H1 (cell line): ENCODE measurements around the gene NUDT12. TPM values are rescaled to one million over a fixed set of nuclear protein-coding genes. Genes with fewer than 3 reads are reported as not detected.

Experiments
- CTCF ChIA-PET: fragments of 300-600 bp; sonication (Branson Sonifier 250); formaldehyde crosslinking; loops from one replicate; lab custom pipeline; 2021; ENCODE audit not compliant: partially characterized antibody; lab: Charles Lee
- POLR2A ChIA-PET: fragments of 300-600 bp; sonication (Branson Sonifier 250); formaldehyde crosslinking; loops from one replicate; lab custom pipeline; 2021; ENCODE audit warnings: inconsistent platforms; ENCODE audit not compliant: partially characterized antibody; lab: Charles Lee
- DNase-seq, 2 experiments: peaks; one replicate each; pipeline versions ENCODE4 v3.0.0 to v3.0.0-alpha.2; 2010 to 2022; ENCODE audit warnings: low spot score in 2 of 2, low read depth in 1 of 2, mixed read lengths in 1 of 2
- FAIRE-seq: peaks from 2 replicates; lab custom pipeline; 2011; peaks lifted over from hg19 to GRCh38; lab: Jason Lieb, UNC
- H2AFZ ChIP-seq: 2 replicates; pipeline ENCODE4 v1.8.1; 2012; ENCODE audit warnings: low read length, inconsistent platforms
- H2AK5ac ChIP-seq: 2 replicates; pipeline ENCODE4 v1.6.1; 2013; ENCODE audit warnings: low read depth, low read length
- H2BK120ac ChIP-seq: replicated peaks from 2 replicates; pipeline ENCODE3; 2013; ENCODE audit warnings: low read depth, low read length, inconsistent platforms
- H2BK12ac ChIP-seq: 2 replicates; pipeline ENCODE4 v1.6.1; 2013; ENCODE audit warnings: low read depth, low read length
- H2BK15ac ChIP-seq: 2 replicates; pipeline ENCODE4 v1.6.1; 2013; ENCODE audit warnings: low read length
- H2BK20ac ChIP-seq: 2 replicates; pipeline ENCODE4 v1.6.1; 2013; ENCODE audit warnings: low read length
- H2BK5ac ChIP-seq: 2 replicates; pipeline ENCODE4 v1.6.1; 2013; ENCODE audit warnings: low read depth, low read length
- H3K14ac ChIP-seq: 2 replicates; pipeline ENCODE4 v1.6.1; 2013; ENCODE audit warnings: inconsistent platforms; ENCODE audit not compliant: insufficient read length
- H3K18ac ChIP-seq: 2 replicates; pipeline ENCODE4 v1.6.1; 2013; ENCODE audit warnings: low read length; ENCODE audit errors: extremely low read depth
- H3K23ac ChIP-seq: 2 replicates; pipeline ENCODE4 v1.6.1; 2013; ENCODE audit warnings: inconsistent platforms; ENCODE audit not compliant: insufficient read length
- H3K23me2 ChIP-seq: 2 replicates; pipeline ENCODE4 v1.6.1; 2013; ENCODE audit warnings: low read depth, low read length
- H3K27ac ChIP-seq: 2 replicates; pipeline ENCODE4 v1.6.1; 2011; ENCODE audit warnings: low read depth, low read length, inconsistent platforms
- H3K27me3 ChIP-seq, 4 experiments: replicated peaks in 1 of 4; 1 replicate in 1 of 4; 2 replicates in 3 of 4; pipeline versions ENCODE4 v1.6.1 to v1.8.1; 2011 to 2013; ENCODE audit warnings: low read length in 3 of 4, mild to moderate bottlenecking in 3 of 4, inconsistent platforms in 2 of 4, mixed read lengths in 2 of 4, moderate library complexity in 1 of 4; ENCODE audit not compliant: control insufficient read depth in 3 of 4, insufficient read depth in 3 of 4; ENCODE audit errors: extremely low read depth in 1 of 4
- H3K36me3 ChIP-seq, 4 experiments: 2 replicates each; pipeline versions ENCODE4 v1.6.1 to v1.8.1; 2011 to 2013; ENCODE audit warnings: mild to moderate bottlenecking in 4 of 4, low read length in 3 of 4, moderate library complexity in 2 of 4, control low read depth in 1 of 4, inconsistent platforms in 1 of 4; ENCODE audit not compliant: insufficient read depth in 4 of 4, control insufficient read depth in 2 of 4
- H3K4ac ChIP-seq: replicated peaks from 2 replicates; pipeline ENCODE3; 2013; ENCODE audit warnings: low read length, low read depth, mixed read lengths, inconsistent platforms; ENCODE audit not compliant: insufficient read length
- H3K4me1 ChIP-seq, 4 experiments: replicated peaks in 1 of 4; 1 replicate in 1 of 4; 2 replicates in 3 of 4; pipeline versions ENCODE4 v1.6.1 to v1.8.1; 2011 to 2013; ENCODE audit warnings: low read length in 3 of 4, inconsistent platforms in 2 of 4, mixed read lengths in 1 of 4; ENCODE audit not compliant: insufficient read depth in 4 of 4, control insufficient read depth in 3 of 4
- H3K4me2 ChIP-seq, 2 experiments: 2 replicates each; pipeline versions ENCODE4 v1.6.1 to v1.8.1; 2011 to 2013; ENCODE audit warnings: low read depth in 2 of 2, low read length in 2 of 2, control low read depth in 1 of 2, inconsistent platforms in 1 of 2, mild to moderate bottlenecking in 1 of 2; ENCODE audit not compliant: insufficient read depth in 1 of 2
- H3K4me3 ChIP-seq, 4 experiments: fragments of 200-600, 300-600 bp in 1 of 4; sonication (generic), shearing (Covaris generic), sonication (Bioruptor Twin) in 1 of 4; 2 replicates each; pipeline versions ENCODE4 v1.5.1 to v1.8.1; 2011 to 2016; ENCODE audit warnings: low read length in 4 of 4, low read depth in 3 of 4, control low read depth in 2 of 4, inconsistent platforms in 2 of 4, mild to moderate bottlenecking in 2 of 4, mixed read lengths in 1 of 4, moderate library complexity in 1 of 4; ENCODE audit not compliant: insufficient read depth in 2 of 4; ENCODE audit errors: extremely low read depth in 1 of 4
- H3K56ac ChIP-seq: replicated peaks from 2 replicates; pipeline ENCODE3; 2013; ENCODE audit warnings: low read depth, mild to moderate bottlenecking, mixed read lengths, low read length, inconsistent platforms; ENCODE audit not compliant: insufficient read length
- H3K79me1 ChIP-seq: 2 replicates; pipeline ENCODE4 v1.6.1; 2013; ENCODE audit warnings: low read depth, low read length, control low read depth
- H3K79me2 ChIP-seq, 2 experiments: 2 replicates each; pipeline versions ENCODE4 v1.6.1 to v1.8.1; 2012 to 2013; ENCODE audit warnings: low read length in 2 of 2, mild to moderate bottlenecking in 2 of 2, inconsistent platforms in 1 of 2; ENCODE audit not compliant: insufficient read depth in 2 of 2, control insufficient read depth in 1 of 2
- H3K9ac ChIP-seq, 4 experiments: replicated peaks in 1 of 4; 1 replicate in 1 of 4; 2 replicates in 3 of 4; pipeline versions ENCODE4 v1.6.1 to v1.8.1; 2011 to 2013; ENCODE audit warnings: low read depth in 3 of 4, low read length in 3 of 4, control low read depth in 2 of 4, mild to moderate bottlenecking in 2 of 4, moderate library complexity in 2 of 4, inconsistent platforms in 1 of 4; ENCODE audit errors: extremely low read depth in 1 of 4
- H3K9me3 ChIP-seq, 2 experiments: 2 replicates each; pipeline versions ENCODE4 v1.6.1 to v1.8.1; 2012 to 2013; ENCODE audit warnings: mild to moderate bottlenecking in 2 of 2, moderate library complexity in 2 of 2, control low read depth in 1 of 2, inconsistent platforms in 1 of 2, low read depth in 1 of 2, low read length in 1 of 2, mixed read lengths in 1 of 2; ENCODE audit not compliant: insufficient read depth in 2 of 2
- H4K20me1 ChIP-seq, 2 experiments: replicated peaks in 1 of 2; 2 replicates each; pipeline versions ENCODE3 to v1.8.1; 2011 to 2013; ENCODE audit warnings: inconsistent platforms in 2 of 2, low read length in 2 of 2, mild to moderate bottlenecking in 1 of 2; ENCODE audit not compliant: insufficient read depth in 2 of 2, control insufficient read depth in 1 of 2
- H4K5ac ChIP-seq: 2 replicates; pipeline ENCODE4 v1.6.1; 2013; ENCODE audit warnings: low read length, low read depth, mixed read lengths, inconsistent platforms; ENCODE audit not compliant: insufficient read length
- H4K8ac ChIP-seq: 2 replicates; pipeline ENCODE4 v1.8.0; 2013; ENCODE audit warnings: mild to moderate bottlenecking, moderate library complexity, low read length, inconsistent platforms; ENCODE audit not compliant: insufficient read depth; ENCODE audit errors: extremely low read depth
- H4K91ac ChIP-seq: replicated peaks from 2 replicates; pipeline ENCODE3; 2013; ENCODE audit warnings: low read length, mixed read lengths, inconsistent platforms; ENCODE audit not compliant: insufficient read length
- ATF3 ChIP-seq: IDR thresholded peaks from 2 replicates; pipeline ENCODE4 v1.6.1; 2011; ENCODE audit warnings: low read depth, mild to moderate bottlenecking, low read length; ENCODE audit not compliant: insufficient read depth
- BCL11A ChIP-seq, 2 experiments: IDR thresholded peaks; one replicate each; pipeline ENCODE4 v1.6.1; 2011; ENCODE audit warnings: low read depth in 2 of 2, low read length in 2 of 2, mild to moderate bottlenecking in 2 of 2
- CEBPB ChIP-seq: IDR thresholded peaks from 2 replicates; pipeline ENCODE4 v1.6.1; 2012; ENCODE audit warnings: low read depth, low read length
- CHD1 ChIP-seq: IDR thresholded peaks from 2 replicates; pipeline ENCODE4 v1.6.1; 2012; ENCODE audit warnings: low read depth, low read length, improper control_type of control experiment
- EGR1 ChIP-seq: IDR thresholded peaks from 2 replicates; pipeline ENCODE4 v1.6.1; 2011; ENCODE audit warnings: low read depth, low read length, borderline replicate concordance
- FOSL1 ChIP-seq: IDR thresholded peaks from 2 replicates; pipeline ENCODE4 v1.6.1; 2011; ENCODE audit warnings: mild to moderate bottlenecking, low read depth, low read length, moderate library complexity; ENCODE audit not compliant: insufficient read depth
- GTF2F1 ChIP-seq: IDR thresholded peaks from 2 replicates; pipeline ENCODE4 v1.6.1; 2012; ENCODE audit warnings: low read depth, low read length, improper control_type of control experiment, borderline replicate concordance
- PHF8 ChIP-seq: fragments of 200-600 bp; sonication (generic); conservative IDR thresholded peaks from 2 replicates; pipeline ENCODE4 v1.7.1; 2012; ENCODE audit warnings: low read depth, mild to moderate bottlenecking, inconsistent platforms, low read length, moderate library complexity
- POLR2A ChIP-seq, 2 experiments: IDR thresholded peaks; 1 replicate in 1 of 2; 2 replicates in 1 of 2; pipeline ENCODE4 v1.6.1; 2011; ENCODE audit warnings: low read depth in 2 of 2, low read length in 2 of 2, mild to moderate bottlenecking in 2 of 2; ENCODE audit errors: control extremely low read depth in 1 of 2
- RNF2 ChIP-seq: fragments of 200-900, 300-1000 bp; sonication (generic); IDR thresholded peaks from 2 replicates; pipeline ENCODE4 v1.7.1; 2016; ENCODE audit warnings: borderline replicate concordance, low read depth, mild to moderate bottlenecking, antibody characterized with exemption, low read length; ENCODE audit not compliant: poor library complexity, severe bottlenecking; ENCODE audit errors: missing control alignments
- SAP30 ChIP-seq: fragments of 300-600 bp; sonication (generic); IDR thresholded peaks from 2 replicates; pipeline ENCODE4 v1.7.1; 2012; ENCODE audit warnings: low read length, moderate library complexity, mild to moderate bottlenecking, inconsistent platforms; ENCODE audit not compliant: insufficient read depth, insufficient replicate concordance
- SIN3A ChIP-seq, 2 experiments: IDR thresholded peaks in 1 of 2; conservative IDR thresholded peaks in 1 of 2; 2 replicates each; pipeline ENCODE4 v1.6.1; 2011 to 2012; ENCODE audit warnings: low read length in 2 of 2, improper control_type of control experiment in 1 of 2, low read depth in 1 of 2, mild to moderate bottlenecking in 1 of 2
- TBP ChIP-seq: IDR thresholded peaks from 2 replicates; pipeline ENCODE4 v1.6.1; 2011; ENCODE audit warnings: low read depth, low read length, improper control_type of control experiment
- WGBS, 2 experiments: shearing (Covaris generic) in 1 of 2; methylation state at CpG; one replicate each; pipeline versions ENCODE4 v1.1.6 to v1.1.7; 2013 to 2015; ENCODE audit warnings: low lambda C conversion rate in 2 of 2, mixed read lengths in 2 of 2, inconsistent platforms in 1 of 2, low coverage in 1 of 2, missing lambda C conversion rate in 1 of 2; ENCODE audit not compliant: insufficient replicate concordance in 2 of 2, insufficient coverage in 1 of 2, insufficient read length in 1 of 2; ENCODE audit errors: extremely low coverage in 1 of 2, missing lambda C conversion rate in 1 of 2; 5-methylcytosine and 5-hydroxymethylcytosine counted together
- polyA plus RNA-seq, 7 experiments: library from polyadenylated mRNA; depleted of rRNA in 3 of 7; stranded (reverse) in 5 of 7; unstranded in 2 of 7; fragments of >200 nt in 5 of 7; fragments of 200-250 nt in 2 of 7; gene quantifications; 1 replicate in 5 of 7; 2 replicates in 1 of 7; 4 replicates in 1 of 7; pipeline versions ENCODE4 v1.2.1 to v1.2.3, GENCODE V29; 2011 to 2013; ENCODE audit warnings: missing spikeins in 2 of 7, mixed read lengths in 2 of 7
- total RNA-seq: library from RNA; stranded (reverse); fragmentation: NEBNext Ultra II Directional; extraction: Animal tissue kit (Norgen Biotek cat#: 25700); gene quantifications from 2 replicates; pipeline ENCODE4 v1.2.1, GENCODE V29; 2021

NUDT12 gene
- total and polyA plus RNA-seq, 2 of the 8 experiments (the other 6 are each of a cell fraction or from before 2014, with no cell fraction given): 3.6 to 12.5 TPM

GRCh38 chr5:103514371-103514770 is 48.2 kb downstream of the NUDT12 start:
- WGBS, 2 experiments: 94% methylated on average over 1 of the region's 1 CpG; no CpG with 5 or more reads in 1 of the 2 experiments
- CTCF ChIA-PET: interaction anchor here (1.0 to 1.5 kb wide), 3 partner anchors 12 to 282 kb away, joined by 3 to 6 read pairs (median 3); no protein-coding TSS in a partner anchor
- TF ChIP-seq CHD1 (no peak), TBP (no peak), SAP30 (no peak), PHF8 (no peak), EGR1 (no peak), RNF2 (no peak), GTF2F1 (no peak), POLR2A (IDR thresholded peaks at IDR 0.05; ENCODE audit: control extremely low read depth in 1 of 2, low read depth in 2 of 2, low read length in 2 of 2) (no peak), SIN3A (conservative IDR thresholded peaks at IDR 0.05 in 1 of 2, IDR thresholded peaks at IDR 0.05 in 1 of 2; ENCODE audit: low read depth in 1 of 2, low read length in 2 of 2) (no peak), BCL11A (IDR thresholded peaks at IDR 0.05; ENCODE audit: low read depth in 2 of 2, low read length in 2 of 2) (no peak), ATF3 (no peak), CEBPB (no peak), FOSL1 (no peak)

More at GRCh38 chr5:103514371-103514770, 48.2 kb downstream of the NUDT12 start:
- DNase-seq (no peak), FAIRE-seq (no peak)
- Histone ChIP-seq H3K23ac (no peak overlapping the region), H3K4me1 (peaks cover 0 to 3% (median 0%) of the 10 kb centered on the region in 4 experiments; a peak in 1 of 7 replicates), H2BK15ac (no peak overlapping the region), H4K5ac (no peak overlapping the region), H3K9ac (no peak overlapping the region), H2BK20ac (no peak overlapping the region), H4K8ac (no peak overlapping the region), H3K4me2 (no peak overlapping the region), H4K20me1 (no peaks in the 10 kb centered on the region), H3K79me1 (no peaks in the 10 kb centered on the region), H2BK120ac (no peak overlapping the region), H2AK5ac (no peak overlapping the region), H3K36me3 (no peaks in the 10 kb centered on the region; a peak in 1 of 8 replicates), H3K9me3 (no peaks in the 10 kb centered on the region), H3K14ac (no peak overlapping the region), H2BK12ac (no peak overlapping the region), H4K91ac (no peak overlapping the region), H3K18ac (no peak overlapping the region), H2BK5ac (no peak overlapping the region), H3K27ac (no peak overlapping the region), H3K79me2 (no peaks in the 10 kb centered on the region), H3K4ac (no peak overlapping the region), H3K23me2 (no peaks in the 10 kb centered on the region), H3K27me3 (no peaks in the 10 kb centered on the region), H2AFZ (no peak overlapping the region), H3K56ac (no peak overlapping the region), H3K4me3 (no peak overlapping the region)
- POLR2A ChIA-PET: no interaction called here
